GM19438 (cell line): Measurements from ENCODE around the gene RPEL1.
"Not testable (repeated sequence)": the region's sequence is repeated elsewhere in the genome, so short reads cannot be mapped to it uniquely, and the experiment has no call there.

Experiments
- ATAC-seq: cut with Tn5 transposase; IDR thresholded peaks from one replicate; pipeline ENCODE4 v1.9.1; 2021; ENCODE audit warnings: low read depth; ENCODE audit not compliant: unreplicated experiment

The RPEL1 gene

GRCh38 chr10:103245587-103245986 is at the start of gene RPEL1:
Gene RPEL1 (plus strand): TSS chr10:103245887. CDS start chr10:103245997, 110 bp downstream.
- ATAC-seq, result not testable (repeated sequence)

GRCh38 chr10:103196516-103196915 is 49.2 kb upstream of the RPEL1 start:
- ATAC-seq, result no peak

- ATAC-seq, result no peak
These were observed 48.5 kb upstream of the RPEL1 start for GRCh38 chr10:103197174-103197573.

GRCh38 chr10:103197903-103198302 is 47.8 kb upstream of the RPEL1 start:
- no peak for ATAC-seq

- ATAC-seq, result no peak
These were observed 47.0 kb upstream of the RPEL1 start for GRCh38 chr10:103198648-103199047.

GRCh38 chr10:103199488-103199887 is 46.2 kb upstream of the RPEL1 start:
- ATAC-seq, result no peak

- no peak for ATAC-seq
These were observed 43.4 kb upstream of the RPEL1 start for GRCh38 chr10:103202319-103202718.

- ATAC-seq, result no peak
These were observed 42.2 kb upstream of the RPEL1 start for GRCh38 chr10:103203466-103203865.

- ATAC-seq, result no peak
These were observed 41.1 kb upstream of the RPEL1 start for GRCh38 chr10:103204353-103205255.

GRCh38 chr10:103205401-103205800 is 40.3 kb upstream of the RPEL1 start:
- not testable (repeated sequence) for ATAC-seq

GRCh38 chr10:103206715-103207114 is 39.0 kb upstream of the RPEL1 start:
- not testable (repeated sequence) for ATAC-seq

GRCh38 chr10:103207141-103207540 is 38.5 kb upstream of the RPEL1 start:
- ATAC-seq, result no peak

GRCh38 chr10:103207643-103208042 is 38.0 kb upstream of the RPEL1 start:
- ATAC-seq, result not testable (repeated sequence)

GRCh38 chr10:103210262-103210661 is 35.4 kb upstream of the RPEL1 start:
- not testable (repeated sequence) for ATAC-seq

- ATAC-seq, result no peak
These were observed 30.1 kb upstream of the RPEL1 start for GRCh38 chr10:103215601-103216000.

GRCh38 chr10:103216362-103216761 is 29.3 kb upstream of the RPEL1 start:
- not testable (repeated sequence) for ATAC-seq

- ATAC-seq, result no peak
These were observed 21.6 kb upstream of the RPEL1 start for GRCh38 chr10:103224133-103224532.

- ATAC-seq, result not testable (repeated sequence)
These were observed 21.0 kb upstream of the RPEL1 start for GRCh38 chr10:103224721-103225120.

- no peak for ATAC-seq
These were observed 19.7 kb upstream of the RPEL1 start for GRCh38 chr10:103225939-103226338.

GRCh38 chr10:103227416-103227815 is 18.3 kb upstream of the RPEL1 start:
- ATAC-seq, result no peak

GRCh38 chr10:103231047-103231551 is 14.6 kb upstream of the RPEL1 start:
- ATAC-seq, result no peak

- no peak for ATAC-seq
These were observed 13.5 kb upstream of the RPEL1 start for GRCh38 chr10:103232131-103232673.
